Ishikawa (cell line): ENCODE results near the gene EHD4.

Source experiments
- CEBPB ChIP-seq: IDR thresholded peaks from 2 replicates; pipeline ENCODE4 v1.6.1; 2012
- CREB1 ChIP-seq: IDR thresholded peaks from 2 replicates; pipeline ENCODE4 v1.6.1; 2012; ENCODE audit warnings: low read depth
- EGR1 ChIP-seq: IDR thresholded peaks from 2 replicates; pipeline ENCODE4 v1.6.1; 2012
- EP300 ChIP-seq: IDR thresholded peaks from 2 replicates; pipeline ENCODE4 v1.6.1; 2012; ENCODE audit warnings: borderline replicate concordance
- FOXM1 ChIP-seq: IDR thresholded peaks from 2 replicates; pipeline ENCODE4 v1.6.1; 2012; ENCODE audit warnings: low read depth, borderline replicate concordance
- NFIC ChIP-seq: IDR thresholded peaks from 2 replicates; pipeline ENCODE4 v1.6.1; 2012
- RAD21 ChIP-seq: IDR thresholded peaks from 2 replicates; pipeline ENCODE4 v1.6.1; 2012; ENCODE audit warnings: low read depth
- TAF1 ChIP-seq: IDR thresholded peaks from 2 replicates; pipeline ENCODE4 v1.6.1; 2012; ENCODE audit warnings: low read depth, mild to moderate bottlenecking
- TCF12 ChIP-seq: IDR thresholded peaks from 2 replicates; pipeline ENCODE4 v1.6.1; 2012; ENCODE audit warnings: low read depth
- TEAD4 ChIP-seq: IDR thresholded peaks from 2 replicates; pipeline ENCODE4 v1.6.1; 2012
- YY1 ChIP-seq: IDR thresholded peaks from 2 replicates; pipeline ENCODE4 v1.6.1; 2012; ENCODE audit warnings: low read depth
- ZBTB7A ChIP-seq: IDR thresholded peaks from 2 replicates; pipeline ENCODE4 v1.6.1; 2012; ENCODE audit warnings: low read depth
- TF ChIP-seq, protein P1 (sequence below): IDR thresholded peaks from 2 replicates; pipeline ENCODE4 v1.6.1; 2012
- TF ChIP-seq, protein P2 (sequence below): IDR thresholded peaks from 2 replicates; pipeline ENCODE4 v1.6.1; 2012; ENCODE audit warnings: low read depth, mild to moderate bottlenecking
- TF ChIP-seq, protein P3 (sequence below): IDR thresholded peaks from 2 replicates; pipeline ENCODE4 v1.6.1; 2012

EHD4 gene

DNA sequence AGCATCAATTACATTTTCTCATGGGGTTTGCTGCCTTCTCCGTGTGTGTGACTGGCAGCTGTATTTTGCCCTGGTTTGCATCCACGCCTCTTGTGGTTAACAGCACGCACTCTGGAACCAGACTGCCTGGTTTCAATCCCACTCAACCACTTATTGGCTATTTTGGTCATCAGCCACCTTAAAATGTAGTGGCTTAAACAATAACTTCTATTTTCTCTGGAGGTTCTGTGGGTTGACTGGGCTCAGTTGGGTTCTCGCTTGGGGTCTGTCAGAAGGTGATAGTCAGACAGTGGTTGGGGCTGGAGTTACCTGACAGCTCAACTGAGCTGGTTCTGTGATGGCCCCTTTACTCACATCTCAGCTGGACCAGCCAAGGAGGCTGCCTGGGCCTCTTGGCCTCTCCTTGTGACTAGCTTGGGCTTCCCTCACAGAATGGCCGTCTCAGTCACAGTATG is 36.8 kb downstream of the EHD4 start:
- TF ChIP-seq NFIC (no peak), CEBPB (no peak), FOXM1 (no peak), TCF12 (no peak), TAF1 (no peak), RAD21 (no peak), YY1 (no peak), CREB1 (no peak)
- TF ChIP-seq, protein P1, sequence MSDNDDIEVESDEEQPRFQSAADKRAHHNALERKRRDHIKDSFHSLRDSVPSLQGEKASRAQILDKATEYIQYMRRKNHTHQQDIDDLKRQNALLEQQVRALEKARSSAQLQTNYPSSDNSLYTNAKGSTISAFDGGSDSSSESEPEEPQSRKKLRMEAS: no peak

DNA sequence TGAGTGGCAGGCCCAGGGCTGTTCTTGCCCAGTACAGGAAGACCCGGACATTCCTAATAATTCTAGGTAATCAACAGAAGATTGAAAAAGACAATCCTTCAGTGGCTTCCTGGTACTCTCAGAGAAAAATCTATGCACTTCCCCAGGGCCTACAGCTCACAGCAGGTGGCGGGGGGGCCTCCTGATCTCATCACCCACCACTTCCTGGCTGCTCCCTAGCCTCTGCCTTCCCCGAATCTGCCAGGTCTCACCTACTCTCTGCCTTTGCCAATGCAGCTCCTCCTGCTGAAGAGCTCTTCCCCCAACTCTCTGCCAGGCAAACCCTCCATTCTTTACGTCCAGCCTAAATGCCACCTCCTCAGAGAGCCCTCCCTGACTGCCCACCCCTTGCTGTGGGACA is 37.5 kb downstream of the EHD4 start:
- no peak for TF ChIP-seq EP300
- no peak for TF ChIP-seq RAD21
- TF ChIP-seq ZBTB7A: no peak
- TF ChIP-seq TAF1: no peak
- no peak for TF ChIP-seq FOXM1
- TF ChIP-seq, protein P1: no peak
- TF ChIP-seq CREB1: no peak
- TF ChIP-seq, protein P2, sequence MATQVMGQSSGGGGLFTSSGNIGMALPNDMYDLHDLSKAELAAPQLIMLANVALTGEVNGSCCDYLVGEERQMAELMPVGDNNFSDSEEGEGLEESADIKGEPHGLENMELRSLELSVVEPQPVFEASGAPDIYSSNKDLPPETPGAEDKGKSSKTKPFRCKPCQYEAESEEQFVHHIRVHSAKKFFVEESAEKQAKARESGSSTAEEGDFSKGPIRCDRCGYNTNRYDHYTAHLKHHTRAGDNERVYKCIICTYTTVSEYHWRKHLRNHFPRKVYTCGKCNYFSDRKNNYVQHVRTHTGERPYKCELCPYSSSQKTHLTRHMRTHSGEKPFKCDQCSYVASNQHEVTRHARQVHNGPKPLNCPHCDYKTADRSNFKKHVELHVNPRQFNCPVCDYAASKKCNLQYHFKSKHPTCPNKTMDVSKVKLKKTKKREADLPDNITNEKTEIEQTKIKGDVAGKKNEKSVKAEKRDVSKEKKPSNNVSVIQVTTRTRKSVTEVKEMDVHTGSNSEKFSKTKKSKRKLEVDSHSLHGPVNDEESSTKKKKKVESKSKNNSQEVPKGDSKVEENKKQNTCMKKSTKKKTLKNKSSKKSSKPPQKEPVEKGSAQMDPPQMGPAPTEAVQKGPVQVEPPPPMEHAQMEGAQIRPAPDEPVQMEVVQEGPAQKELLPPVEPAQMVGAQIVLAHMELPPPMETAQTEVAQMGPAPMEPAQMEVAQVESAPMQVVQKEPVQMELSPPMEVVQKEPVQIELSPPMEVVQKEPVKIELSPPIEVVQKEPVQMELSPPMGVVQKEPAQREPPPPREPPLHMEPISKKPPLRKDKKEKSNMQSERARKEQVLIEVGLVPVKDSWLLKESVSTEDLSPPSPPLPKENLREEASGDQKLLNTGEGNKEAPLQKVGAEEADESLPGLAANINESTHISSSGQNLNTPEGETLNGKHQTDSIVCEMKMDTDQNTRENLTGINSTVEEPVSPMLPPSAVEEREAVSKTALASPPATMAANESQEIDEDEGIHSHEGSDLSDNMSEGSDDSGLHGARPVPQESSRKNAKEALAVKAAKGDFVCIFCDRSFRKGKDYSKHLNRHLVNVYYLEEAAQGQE: no peak
- TF ChIP-seq NFIC: no peak

DNA sequence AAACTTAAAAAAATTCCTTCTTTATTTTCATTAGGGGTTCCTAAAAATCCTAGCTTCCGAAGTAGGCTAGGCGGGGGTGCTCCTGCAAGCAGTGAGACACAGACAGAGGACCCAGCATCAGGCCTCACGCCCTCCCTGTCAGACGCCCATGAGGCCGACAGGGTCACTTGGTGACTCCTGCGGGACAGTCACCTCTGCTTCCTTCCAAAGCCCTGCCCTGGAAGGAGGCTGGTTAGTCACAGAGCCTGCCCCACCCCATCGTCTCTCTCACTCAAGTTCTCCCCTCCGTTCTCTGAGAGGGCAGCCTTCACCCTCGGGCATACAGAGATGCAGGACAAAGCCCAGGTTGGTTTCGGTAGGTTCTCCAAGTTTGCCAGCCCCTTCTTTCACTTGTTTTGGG is 38.6 kb downstream of the EHD4 start:
- TF ChIP-seq RAD21 (no peak), CREB1 (no peak), EGR1 (no peak), FOXM1 (no peak), TAF1 (no peak)
- TF ChIP-seq, protein P1: no peak

DNA sequence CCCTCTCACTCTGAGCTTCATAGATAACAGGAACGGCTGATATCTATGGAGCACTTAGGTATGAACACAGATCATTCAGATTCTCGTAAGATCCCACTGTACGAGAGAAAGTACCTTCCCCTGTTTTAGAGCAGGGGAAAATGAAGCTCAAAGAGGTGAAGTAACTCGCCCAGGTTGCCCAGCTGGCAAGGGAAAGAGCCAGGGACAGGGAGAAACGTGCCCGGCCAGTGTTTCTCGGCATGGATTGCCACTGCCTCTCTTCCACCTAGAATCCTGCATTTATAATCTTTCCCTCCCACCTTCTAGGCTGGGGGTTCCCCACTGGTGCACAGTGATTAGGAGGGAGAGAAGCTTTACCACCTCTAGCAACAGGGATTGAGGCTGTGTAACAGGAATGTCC is 39.0 kb downstream of the EHD4 start:
- TF ChIP-seq TCF12: no peak
- TF ChIP-seq, protein P1: no peak
- TF ChIP-seq, protein P2: no peak
- no peak for TF ChIP-seq EP300
- TF ChIP-seq TEAD4: no peak
- TF ChIP-seq, protein P3, sequence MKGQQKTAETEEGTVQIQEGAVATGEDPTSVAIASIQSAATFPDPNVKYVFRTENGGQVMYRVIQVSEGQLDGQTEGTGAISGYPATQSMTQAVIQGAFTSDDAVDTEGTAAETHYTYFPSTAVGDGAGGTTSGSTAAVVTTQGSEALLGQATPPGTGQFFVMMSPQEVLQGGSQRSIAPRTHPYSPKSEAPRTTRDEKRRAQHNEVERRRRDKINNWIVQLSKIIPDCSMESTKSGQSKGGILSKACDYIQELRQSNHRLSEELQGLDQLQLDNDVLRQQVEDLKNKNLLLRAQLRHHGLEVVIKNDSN: no peak
- TF ChIP-seq CREB1: no peak
- TF ChIP-seq TAF1: no peak
- TF ChIP-seq FOXM1: no peak
- no peak for TF ChIP-seq ZBTB7A

DNA sequence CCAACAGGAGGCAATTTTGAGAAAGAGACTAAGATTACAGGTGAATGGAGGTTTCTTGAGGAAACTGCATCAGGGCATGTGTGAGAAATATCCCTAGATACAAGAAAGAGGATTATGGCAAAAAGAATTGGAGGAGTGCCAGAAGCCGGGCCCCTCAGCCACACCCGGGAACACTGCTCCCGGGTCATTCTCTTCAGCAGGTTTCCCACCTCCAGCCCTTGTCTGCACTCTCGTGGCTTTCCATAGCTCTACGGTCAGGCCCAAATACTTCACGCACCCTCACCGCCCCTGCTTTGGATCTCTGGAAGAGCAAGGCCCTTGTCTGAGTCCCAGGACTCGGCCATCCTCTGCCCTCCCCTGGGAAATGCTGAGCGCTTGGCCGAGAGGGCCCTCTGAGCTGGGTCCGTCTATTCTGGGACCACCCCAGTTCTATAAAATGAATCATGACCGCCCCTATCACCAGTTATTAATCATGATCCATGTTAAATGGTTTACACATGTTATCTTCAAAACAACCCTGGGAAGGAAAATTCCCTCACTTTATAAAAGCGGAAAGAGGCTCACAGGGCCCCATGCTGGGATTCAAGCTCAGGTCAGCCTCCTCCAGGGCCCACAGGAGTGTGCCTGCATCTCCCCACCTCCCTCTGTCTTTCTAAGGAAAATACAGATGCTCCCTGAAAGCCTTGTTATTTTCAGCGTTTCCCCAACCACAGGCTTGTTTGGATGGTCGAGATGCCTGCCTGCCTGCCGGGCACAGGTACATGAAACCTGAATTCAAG is 39.7 kb downstream of the EHD4 start:
- no peak for TF ChIP-seq YY1
- TF ChIP-seq, protein P3: no peak
- no peak for TF ChIP-seq CEBPB
- no peak for TF ChIP-seq ZBTB7A
- TF ChIP-seq EGR1: no peak
- TF ChIP-seq TEAD4: no peak
- TF ChIP-seq CREB1: no peak
- no peak for TF ChIP-seq TCF12
- TF ChIP-seq RAD21: no peak

DNA sequence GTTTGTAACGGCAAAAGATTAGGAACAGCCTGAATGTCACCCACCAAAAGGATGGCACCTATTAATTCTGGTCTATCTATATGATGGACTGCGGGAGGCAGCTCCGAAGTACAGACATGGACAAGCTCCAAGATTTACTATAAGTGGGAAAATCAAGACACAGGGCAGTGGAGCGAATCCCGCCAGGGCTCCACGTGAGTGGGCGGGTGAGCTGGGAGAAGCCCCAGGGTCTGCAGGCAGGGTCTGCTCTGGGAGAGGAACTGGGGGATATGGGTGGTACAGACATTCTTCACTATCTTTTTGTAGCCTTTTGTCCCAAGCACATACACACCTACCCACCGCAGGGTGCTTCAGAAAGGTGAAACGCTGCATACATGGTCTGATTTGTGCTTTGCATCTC is 40.3 kb downstream of the EHD4 start:
- TF ChIP-seq, protein P3: no peak
- TF ChIP-seq FOXM1 (no peak), EP300 (no peak), ZBTB7A (no peak), NFIC (no peak), TEAD4 (no peak), TCF12 (no peak), TAF1 (no peak)
